CD4-positive, alpha-beta T cell treated with Interleukin-21 for 1 hour (primary cell): ENCODE measurements around the gene SLC41A3.

Experiments
- DNase-seq: peaks from one replicate; pipeline ENCODE4 v3.0.0-alpha.2; 2020

The SLC41A3 gene

DNA sequence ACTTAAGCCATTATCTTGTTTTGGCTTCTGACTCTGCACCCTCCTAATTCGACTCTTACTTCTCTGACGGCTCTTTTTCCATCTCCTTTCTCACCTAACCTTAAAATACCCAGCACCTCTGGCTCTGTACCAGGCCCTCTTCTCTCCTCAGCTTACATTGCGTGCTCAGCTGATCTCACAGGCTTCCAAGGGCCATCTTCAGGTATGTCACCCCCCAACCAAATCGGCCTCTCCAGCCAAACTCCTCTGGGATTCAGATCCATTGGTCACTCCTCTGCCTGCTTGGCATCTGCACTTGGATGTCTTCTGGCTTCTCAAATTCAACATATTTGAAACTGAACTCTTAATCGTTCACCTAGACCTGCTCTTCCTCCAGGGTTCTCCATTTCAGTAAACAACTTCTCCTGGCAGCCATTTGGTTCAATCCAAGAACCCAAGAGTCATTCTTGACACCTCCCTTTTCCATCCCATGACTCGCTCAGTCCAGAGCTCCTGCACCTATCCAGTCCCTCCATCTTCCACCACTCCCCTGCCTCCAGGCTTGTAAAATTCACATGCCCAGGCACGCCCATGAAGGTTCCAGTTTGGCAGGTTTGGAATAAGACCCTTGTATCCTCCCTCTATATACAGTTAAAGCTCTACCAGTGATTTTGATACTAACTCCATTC is 35.2 kb upstream of the SLC41A3 start:
- no peak for DNase-seq

DNA sequence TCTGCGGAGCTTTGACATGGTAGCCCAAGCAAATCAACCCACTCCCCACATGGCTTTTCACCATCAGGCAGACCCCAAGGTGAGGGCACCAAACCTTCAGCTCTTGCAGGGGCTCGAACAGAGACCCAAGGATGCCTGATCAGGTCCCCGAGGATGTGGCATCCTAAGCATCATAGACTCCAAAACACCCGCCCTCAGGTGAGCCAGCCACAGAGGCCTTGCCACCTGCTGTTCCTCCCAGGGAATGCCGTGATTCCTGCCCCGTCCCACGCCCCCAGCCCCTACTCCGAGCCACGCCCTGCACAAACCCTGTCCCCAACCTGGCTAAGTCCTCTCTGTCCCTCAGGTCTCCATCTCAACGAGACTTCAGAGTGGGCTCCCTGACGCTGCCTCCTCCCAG is 34.7 kb upstream of the SLC41A3 start:
- no peak for DNase-seq

DNA sequence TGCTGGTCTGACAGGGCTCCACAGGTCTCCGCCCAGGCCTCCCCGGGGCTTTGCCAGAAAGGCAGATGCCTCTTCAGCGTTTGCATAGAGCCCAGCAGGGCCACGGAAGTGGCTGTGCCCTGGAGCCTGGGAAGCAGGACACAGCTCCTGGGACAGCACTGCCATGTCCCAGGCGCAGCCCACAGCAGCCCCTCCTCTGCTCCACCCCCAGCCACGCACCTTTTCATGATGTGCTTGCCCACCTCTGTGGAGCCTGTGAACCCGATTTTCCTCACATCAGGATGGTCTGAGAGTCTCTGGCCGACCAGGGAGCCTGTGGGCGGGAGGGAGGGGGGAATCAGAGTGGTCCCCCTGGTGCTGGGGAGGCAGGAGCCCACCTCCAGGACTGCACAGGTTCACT is 33.9 kb upstream of the SLC41A3 start:
- DNase-seq = no peak

DNA sequence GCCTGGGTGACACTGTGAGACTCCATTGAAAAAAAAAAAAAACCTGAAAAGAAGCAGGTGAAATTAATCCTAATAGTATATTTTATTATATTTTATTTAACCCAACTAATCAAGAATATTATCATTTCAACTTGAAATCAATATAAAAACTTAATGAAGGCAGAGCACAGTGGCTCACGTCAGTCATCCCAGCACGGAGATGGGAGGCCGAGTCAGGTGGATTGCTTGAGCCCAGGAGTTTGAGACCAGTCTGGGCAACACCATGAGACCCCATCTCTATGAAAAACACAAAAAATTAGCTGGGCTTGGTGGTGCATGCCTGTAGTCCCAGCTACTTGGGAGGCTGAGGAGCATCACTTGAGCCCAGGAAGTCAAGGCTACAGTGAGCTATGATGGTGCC is 33.3 kb upstream of the SLC41A3 start:
- DNase-seq = no peak

DNA sequence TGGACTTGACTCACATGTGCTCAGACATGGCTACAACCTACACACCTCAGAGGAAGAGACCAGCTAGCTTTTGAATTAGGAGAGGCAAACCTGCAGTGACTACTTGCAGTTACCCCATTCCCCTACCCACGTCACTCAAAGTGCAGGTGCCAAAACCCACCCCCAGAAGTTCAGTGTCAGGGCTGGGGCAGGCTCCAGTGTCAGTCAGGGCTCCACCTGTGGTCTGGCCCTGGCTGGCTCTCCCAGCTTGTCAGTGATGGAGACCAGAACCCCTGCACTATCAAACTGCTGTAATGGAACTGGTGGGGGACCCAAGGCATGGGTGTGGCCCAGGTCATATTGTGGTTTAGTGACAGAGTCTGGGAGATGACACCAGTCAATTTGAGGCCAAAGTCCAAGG is 32.6 kb upstream of the SLC41A3 start:
- no peak for DNase-seq

DNA sequence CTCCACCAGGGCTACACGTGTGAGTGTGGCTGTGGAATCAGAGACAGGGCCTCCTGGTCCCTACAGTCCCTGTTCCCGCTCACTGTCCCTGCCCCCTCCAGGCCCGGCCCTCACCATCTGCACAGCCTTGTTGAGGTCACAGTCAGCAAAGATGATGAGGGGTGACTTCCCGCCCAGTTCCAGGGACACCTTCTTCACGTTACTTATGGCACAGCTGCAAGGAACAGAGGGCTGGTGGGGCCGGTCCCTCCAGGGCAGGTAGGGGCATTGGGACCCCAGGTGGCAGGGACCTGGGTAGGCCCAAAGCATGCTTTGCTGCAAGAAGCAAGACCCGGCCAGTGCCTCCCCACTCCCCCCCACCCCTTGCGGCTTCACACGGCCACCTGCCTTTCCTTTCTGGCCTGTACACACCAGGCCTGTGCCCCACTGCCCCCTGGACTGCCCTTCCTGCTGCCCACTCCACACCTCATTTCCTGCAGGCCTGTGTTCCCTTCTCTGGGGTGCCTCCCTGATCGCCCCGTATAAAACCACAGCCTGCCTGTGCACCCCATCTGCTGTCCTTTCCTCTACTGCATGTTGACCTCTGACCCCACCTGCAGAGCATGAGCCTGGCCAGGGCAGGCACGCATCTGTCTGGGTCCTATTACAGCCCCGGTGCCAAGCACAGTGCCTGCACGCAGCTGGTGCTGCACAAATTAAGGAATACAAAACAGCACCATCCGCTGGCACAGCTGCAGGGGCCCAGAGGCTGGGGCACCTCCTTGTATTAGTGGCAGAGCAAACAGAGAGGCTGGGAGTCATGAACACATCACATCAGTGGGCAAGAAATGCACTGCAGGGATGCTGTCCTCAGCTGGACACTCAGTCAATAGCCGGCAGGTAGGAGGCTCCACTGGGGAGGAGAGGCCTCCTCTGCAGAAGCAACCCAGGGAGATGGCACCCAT is 30.8 kb upstream of the SLC41A3 start:
- no peak for DNase-seq

DNA sequence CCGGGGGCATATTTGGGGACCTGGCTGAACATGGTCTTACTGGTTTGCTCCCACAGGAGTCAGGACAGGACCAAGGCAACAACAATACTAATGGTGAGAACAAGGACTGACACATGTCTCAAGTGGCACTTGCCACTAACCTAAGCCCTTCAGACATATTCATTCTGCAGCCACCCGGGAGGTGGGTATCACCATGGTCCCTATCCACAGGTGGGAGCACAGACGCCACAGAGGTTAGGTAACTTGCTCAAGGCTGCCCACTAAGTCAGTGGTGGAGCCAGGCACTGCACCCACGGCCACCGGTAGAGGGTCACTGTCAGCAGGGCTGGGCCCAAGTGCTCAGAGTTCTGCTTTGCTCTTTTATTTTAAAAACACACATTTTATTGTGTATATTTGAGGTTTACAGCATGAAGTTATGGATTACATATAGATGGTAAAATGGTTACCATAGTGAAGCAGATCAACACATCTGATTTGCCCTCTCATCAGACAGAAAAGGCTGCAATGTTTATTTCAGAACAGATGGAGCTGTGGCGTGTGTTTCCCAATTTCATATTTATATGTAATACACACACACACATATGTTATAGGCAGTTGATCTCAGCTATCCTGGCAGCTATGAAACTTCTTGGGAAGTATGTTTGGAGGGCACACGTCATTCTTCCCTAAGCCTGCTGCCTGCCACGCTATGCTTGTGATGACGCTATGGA is 30.0 kb upstream of the SLC41A3 start:
- DNase-seq = no peak

DNA sequence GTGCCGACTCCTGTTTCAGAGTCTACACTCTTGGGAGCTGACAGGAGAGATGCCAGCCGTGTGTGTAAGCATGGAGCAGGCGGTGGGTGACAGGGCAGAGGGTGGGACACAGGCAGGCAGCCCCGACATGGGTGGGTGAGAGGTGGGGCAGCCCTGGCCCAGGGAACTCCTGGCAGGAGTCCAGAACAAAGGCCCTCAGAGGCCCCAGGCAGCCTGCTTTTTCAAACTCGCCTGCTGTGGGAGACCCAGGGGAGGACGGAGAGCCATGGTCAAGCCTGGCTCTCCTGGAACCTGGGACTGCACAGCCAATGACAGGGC is 29.3 kb upstream of the SLC41A3 start:
- DNase-seq = no peak

DNA sequence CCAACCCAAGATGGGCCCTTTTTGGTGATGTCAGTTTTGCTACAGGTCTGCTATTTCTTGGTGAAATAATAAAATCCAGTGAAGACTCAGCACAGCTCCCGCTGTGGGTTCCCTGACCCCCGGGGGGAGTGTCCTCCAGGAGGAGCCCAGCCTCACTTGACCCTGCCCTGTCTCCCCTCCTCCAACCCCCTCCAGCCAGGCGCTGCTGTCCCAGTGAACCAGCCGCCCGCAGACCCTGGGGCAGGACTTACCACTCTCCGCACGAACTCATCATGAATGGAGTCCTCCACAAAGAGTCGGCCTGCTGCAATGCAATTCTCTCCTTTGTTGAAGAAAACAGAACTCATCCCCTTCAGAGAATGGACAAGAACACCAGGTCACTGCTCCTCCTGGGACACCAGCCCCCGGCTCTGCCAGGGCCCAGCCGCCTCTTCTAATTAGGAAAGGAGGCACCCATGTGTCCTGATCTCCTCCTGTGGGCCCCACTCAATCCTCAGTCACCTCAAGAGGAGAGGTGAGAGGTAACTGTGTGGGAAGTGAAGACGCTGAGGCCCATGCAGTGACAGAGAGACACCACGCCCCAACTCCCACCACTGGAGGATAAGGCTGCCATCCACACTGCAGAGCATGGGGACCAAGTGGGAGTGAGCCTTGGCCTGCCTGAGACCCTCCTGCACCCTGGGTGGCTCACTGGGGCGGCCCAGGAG is 28.8 kb upstream of the SLC41A3 start:
- DNase-seq = no peak

DNA sequence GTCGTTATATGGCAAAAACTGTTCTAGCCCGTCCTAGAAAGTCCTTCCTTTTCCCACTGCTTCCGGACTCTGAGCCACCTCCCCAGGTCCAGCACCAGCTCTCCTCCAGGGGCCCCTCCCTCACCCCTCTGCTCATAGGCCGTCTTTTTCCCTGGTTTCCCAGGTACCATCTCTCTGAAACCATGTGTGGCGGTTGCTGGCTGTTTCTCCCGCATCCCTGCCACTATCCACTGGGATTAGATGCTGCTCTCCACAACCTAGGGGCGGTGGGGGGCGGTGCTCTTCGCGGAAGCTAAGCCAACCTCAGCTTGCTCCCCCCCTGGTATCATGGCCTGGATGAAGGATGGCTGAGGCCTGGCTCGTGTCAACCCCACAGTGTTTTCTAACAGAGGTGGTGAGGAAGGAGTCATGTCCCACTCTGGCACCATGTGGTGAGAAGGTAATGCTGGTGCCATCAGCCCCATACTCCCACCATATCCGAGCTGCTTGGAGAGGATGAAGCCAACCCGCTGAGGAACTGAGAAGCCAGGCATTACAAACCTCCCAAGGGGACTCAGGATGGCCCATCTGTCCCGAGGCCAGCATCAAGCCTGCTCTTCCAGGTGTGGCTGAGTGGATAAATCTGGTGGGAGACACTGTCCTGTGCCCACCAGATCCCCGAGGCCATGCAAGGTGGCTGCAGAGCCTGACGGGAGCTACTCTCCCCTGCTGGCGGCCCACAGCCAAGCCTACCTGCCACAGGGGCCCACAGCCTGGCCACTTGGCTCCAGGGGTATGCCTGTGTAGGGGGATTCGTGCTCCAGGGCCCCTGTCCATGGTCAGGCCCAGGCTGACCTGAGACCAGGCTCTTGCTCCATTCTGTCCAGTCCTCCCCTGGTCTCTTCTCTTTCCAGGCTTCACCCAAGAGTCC is 27.9 kb upstream of the SLC41A3 start:
- no peak for DNase-seq

DNA sequence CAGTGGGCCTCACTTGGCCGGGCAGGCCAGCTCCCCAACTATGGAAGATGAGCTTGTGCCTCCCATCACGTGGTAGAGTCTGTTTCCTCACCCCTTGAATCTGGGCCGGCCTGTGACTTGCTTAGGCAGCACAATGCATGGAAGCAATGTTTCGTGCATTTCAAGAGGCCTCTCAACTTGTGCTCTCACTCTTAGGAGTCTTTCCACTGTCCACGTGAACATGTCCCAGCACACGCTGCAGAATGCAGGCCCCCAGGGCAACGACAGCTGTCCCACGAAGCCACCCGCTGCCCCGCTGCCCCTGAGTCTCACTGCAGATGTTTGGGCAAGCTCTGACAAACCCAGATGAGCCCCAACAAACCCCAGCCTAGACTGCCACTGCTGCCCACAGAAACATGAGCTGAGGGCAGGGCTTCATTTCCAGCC is 27.2 kb upstream of the SLC41A3 start:
- no peak for DNase-seq

DNA sequence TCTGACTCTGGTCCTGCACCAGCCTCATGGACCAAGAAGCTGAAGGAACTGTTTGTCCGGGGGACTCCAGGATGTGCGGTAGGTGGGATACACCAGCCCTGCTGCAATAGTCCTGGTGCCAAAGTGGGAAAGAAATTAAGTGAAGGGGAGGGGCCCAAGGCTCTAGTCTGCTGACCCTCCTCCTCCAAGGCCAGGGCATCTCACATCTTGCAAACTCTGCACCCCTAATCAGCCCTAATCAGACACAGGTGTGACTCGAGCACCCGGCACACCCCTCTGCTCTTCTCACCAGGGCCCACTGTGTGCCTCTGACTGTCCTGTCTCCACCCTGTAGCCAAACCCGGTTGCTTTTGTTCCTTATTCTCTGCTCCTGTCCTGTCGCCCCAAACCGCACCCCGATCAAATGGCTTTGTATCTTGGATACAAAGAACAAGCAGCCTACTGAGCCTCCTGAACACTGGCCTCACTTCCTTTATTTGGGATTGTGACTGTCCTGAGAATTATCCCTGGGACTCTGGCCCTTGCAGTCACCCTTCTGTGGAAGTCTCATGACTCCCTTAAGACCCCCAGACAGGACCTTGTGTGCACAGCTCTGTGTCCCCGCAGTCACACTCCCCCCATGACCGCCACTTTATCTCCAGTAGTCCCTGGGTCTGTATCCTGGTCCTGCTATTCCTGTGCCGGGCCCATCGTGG is 26.7 kb upstream of the SLC41A3 start:
- no peak for DNase-seq

DNA sequence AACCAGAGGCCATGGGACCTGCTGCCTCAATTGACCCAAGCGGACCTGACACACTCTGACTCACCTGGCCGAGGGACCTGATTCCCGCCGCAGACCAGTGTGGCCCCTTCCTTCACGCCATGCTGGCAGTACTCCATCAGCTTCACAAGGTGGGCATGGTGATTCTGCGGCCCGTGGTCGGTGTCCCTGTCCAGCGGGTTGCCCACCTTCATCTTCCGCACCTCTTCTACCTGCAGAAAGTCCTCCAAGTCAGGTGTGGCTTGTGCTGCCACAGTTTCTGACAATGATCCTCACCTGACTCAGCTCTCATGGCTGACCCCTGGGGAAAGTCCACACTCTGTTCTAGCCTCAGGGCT is 25.9 kb upstream of the SLC41A3 start:
- DNase-seq = no peak

DNA sequence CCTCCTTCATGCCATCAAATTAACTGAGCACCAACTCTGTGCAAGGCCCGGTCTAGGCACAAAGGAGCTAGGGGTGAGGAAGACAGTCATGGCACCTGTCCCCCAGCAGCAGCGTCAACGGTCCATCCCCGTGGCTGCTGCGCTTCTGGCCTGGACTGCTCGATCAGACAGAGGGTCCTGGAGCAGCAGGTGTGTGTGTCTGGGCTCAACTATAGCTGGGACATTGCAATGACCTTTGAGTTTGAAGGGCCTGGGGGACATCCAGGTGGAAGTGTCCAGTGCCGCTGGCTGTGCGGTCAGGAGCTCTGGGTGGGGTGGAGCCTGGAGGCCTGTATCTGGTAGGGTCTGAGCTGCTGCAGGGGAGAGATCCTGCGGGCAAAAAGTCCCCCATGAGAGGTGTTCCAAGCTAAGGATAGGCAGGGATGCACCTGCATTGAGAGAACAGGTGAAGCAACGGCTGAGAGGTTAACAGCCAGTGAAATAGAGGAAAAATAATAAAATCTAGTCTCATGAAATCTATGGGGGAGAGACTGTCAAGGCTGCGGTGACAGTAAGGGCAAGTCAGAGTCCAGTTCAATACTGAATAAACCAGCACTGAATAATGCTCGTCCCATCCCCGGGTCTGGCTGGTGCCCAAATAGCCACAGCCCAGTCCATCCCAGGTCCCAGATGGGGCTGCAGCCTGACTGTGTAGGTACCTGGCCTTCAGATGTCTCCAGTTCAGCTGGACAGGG is 25.4 kb upstream of the SLC41A3 start:
- DNase-seq = no peak

DNA sequence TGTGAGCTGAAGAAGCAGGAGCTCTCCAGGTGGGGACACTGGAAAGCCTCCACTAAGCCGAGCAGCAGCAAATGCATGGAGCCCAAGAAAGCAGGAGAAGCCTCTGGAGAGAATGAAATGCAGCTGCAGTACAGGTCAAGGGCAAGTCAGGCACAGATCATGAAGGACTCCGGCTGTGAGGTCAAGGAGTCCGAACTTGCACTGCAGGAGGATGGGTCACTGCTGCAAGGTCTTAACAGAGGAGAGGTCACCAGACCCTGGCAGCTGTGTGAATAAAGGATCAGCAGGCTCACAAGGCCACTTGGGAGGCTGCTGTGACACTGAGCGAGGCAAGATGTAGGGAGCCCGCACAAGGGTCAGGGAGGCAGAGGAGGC is 24.7 kb upstream of the SLC41A3 start:
- no peak for DNase-seq

DNA sequence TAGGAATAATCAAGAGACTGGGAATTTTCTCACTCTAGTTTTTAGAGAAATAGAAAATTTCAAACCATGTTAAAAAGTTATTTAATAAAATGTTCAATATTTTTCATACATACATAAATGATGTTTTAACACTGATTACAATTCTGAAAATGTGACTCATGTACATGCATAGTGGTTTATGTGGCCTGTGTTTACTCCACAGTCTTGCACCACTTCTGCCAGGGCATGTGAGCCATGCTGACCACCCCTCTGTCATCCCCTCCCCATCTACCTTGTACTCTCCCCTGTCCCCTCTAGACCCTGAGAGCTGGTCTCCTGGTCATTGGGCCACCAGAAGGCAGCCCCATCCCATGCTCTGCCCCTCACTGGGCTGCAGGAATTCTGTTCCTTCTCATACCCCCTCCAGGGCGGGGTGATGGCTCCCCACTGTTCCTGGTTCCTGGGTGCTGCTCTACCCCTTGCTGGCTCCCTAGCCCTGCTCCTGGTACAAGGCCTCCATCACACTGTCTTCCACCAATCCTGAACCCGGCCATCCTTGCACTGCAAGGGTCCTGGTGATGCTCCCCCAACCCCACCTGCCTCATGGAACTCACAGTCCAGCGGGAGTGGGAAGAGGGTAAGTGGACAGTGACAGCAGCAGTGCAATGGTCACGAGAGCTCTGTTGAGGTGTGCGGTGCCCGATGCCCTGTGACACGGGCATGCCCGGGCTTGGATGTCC is 24.2 kb upstream of the SLC41A3 start:
- no peak for DNase-seq

DNA sequence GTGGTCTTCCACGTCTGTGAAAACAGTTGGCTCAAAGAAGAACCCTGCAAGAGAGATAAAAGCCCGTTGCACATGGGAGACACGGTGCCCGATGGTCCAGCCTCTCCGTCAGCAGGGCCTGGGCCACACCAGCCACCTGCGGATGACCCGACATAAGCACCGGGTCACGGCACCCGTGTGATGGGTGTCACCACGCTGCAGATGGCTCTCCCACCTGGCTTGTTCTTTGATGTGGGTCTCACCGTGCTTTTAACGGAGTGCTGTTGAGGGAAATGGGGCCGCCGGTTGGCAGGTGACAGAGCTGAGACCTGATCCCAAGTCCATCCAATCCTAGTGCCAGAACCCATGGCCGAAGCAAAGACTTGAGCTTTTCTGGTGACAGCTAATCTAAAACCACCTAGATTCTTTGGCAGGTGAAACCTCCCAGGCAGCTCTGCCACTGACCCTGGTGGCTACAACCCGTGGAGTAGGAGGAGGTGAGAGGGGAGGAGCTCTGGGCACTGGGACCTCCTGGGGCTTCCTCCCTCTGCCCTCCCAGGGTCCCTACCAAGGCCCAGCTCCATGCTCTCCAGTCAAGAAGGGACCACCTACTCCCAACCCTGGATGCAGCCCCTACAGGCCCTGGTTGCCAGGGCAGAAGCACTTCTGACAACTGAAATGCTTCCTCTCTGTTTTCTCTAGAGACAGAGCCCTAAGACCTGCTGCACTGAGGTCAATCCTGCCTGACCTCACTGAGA is 23.4 kb upstream of the SLC41A3 start:
- no peak for DNase-seq

DNA sequence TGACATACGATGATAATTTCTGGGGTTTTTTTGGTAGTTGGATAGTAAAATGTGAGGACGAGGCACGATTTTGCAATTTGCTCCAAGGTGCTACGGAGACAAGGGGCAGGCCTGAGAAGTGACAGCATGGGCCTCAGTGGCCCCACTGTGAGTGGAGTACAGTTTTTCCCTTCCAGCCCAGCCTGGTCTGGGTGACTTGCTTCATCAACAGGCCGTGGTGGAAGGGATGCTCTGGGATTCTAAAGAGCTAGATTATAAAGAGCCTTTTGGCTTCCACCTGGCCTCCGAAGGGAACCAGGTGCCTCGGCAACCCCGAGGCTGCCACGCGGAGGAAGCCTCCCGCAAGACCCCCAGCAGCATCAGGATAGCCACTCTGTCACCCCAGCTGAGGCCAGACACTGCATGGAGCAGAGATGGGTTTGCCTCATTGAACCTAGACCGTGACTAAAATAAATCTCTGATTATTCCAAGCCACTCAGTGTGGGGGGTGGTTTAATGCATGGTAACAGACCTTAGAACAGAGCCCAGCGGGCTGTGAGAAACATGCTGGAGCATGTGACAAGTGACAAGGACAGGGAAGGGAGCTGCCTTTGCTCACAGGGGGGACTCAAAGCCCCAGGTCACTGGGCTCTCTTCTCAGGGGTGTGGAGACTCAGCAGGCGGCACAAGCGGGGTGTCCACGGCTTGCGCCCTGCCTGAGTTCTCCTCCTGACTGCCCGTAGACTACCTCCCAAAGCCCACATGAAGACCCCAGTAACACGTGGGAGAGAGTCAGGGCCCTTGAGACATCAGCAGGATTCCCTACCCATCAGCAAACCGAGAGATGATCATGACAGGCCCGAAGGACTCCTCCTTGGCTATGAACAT is 22.6 kb upstream of the SLC41A3 start:
- no peak for DNase-seq
